Measurements from ENCODE around the gene PPY.
"Not testable (repeated sequence)": the region's sequence is repeated elsewhere in the genome, so short reads cannot be mapped to it uniquely, and the experiment has no call there.

The PPY gene

GRCh38 chr17:43962479-43962878 is 20.2 kb upstream of the PPY start:
- DNase-seq = no peak

- DNase-seq = no peak
Measured at GRCh38 chr17:43961954-43962353, 19.7 kb upstream of the PPY start.

- DNase-seq = not testable (repeated sequence)
Measured at GRCh38 chr17:43961292-43961691, 19.0 kb upstream of the PPY start.

- no peak for DNase-seq
Measured at GRCh38 chr17:43958748-43959352, 16.6 kb upstream of the PPY start.

- DNase-seq = no peak
Measured at GRCh38 chr17:43956222-43956621, 13.9 kb upstream of the PPY start.

GRCh38 chr17:43953746-43954145 is 11.5 kb upstream of the PPY start, which contains the start of gene PYY:
Gene PYY (minus strand): TSS chr17:43953940. CDS start chr17:43953483, 457 bp downstream.
- no peak for DNase-seq

GRCh38 chr17:43952724-43953666 is 10.7 kb upstream of the PPY start:
- DNase-seq = no peak

- no peak for DNase-seq
Measured at GRCh38 chr17:43952351-43952723, 10.1 kb upstream of the PPY start.

- DNase-seq = no peak
Measured at GRCh38 chr17:43951750-43952149, 9.5 kb upstream of the PPY start.

- no peak for DNase-seq
Measured at GRCh38 chr17:43950554-43950953, 8.3 kb upstream of the PPY start.

- DNase-seq = no peak
Measured at GRCh38 chr17:43949781-43950180, 7.5 kb upstream of the PPY start.

GRCh38 chr17:43946781-43947180 is 4.5 kb upstream of the PPY start:
- DNase-seq = no peak

GRCh38 chr17:43945074-43945829 is 3.0 kb upstream of the PPY start:
- no peak for DNase-seq

- no peak for DNase-seq
Measured at GRCh38 chr17:43940630-43941029, 1.6 kb downstream of the PPY start.

- DNase-seq = no peak
Measured at GRCh38 chr17:43939886-43940285, 2.4 kb downstream of the PPY start.

GRCh38 chr17:43939452-43939851 is 2.8 kb downstream of the PPY start:
- DNase-seq = not testable (repeated sequence)

GRCh38 chr17:43938838-43939182 is 3.5 kb downstream of the PPY start:
- DNase-seq = no peak

- DNase-seq = no peak
Measured at GRCh38 chr17:43936434-43936833, 5.8 kb downstream of the PPY start.

GRCh38 chr17:43935926-43936261 is 6.4 kb downstream of the PPY start:
- DNase-seq = no peak

GRCh38 chr17:43935204-43935925 is 6.9 kb downstream of the PPY start:
- no peak for DNase-seq

- DNase-seq = no peak
Measured at GRCh38 chr17:43932923-43933322, 9.4 kb downstream of the PPY start.

- no peak for DNase-seq
Measured at GRCh38 chr17:43932357-43932756, 9.9 kb downstream of the PPY start.

- DNase-seq = no peak
Measured at GRCh38 chr17:43931062-43931571, 11.2 kb downstream of the PPY start.

Measured in CD4-positive, alpha-beta T cell treated with Interleukin-4 for 4 hours (primary cell).